Skeletal muscle tissue (tissue), 4 donors: ENCODE data around the gene TRUB2. TPM values are rescaled to one million over a fixed set of nuclear protein-coding genes. Genes with fewer than 3 reads are reported as not detected.

Source experiments
- H3K27ac ChIP-seq: one replicate; pipeline ENCODE4 v1.7.0; 2013; ENCODE audit warnings: mild to moderate bottlenecking, low read depth, low read length, inconsistent platforms
- H3K27me3 ChIP-seq, 3 donors: one replicate each; pipeline ENCODE4 v1.7.0; 2013; ENCODE audit warnings: low read length in 3 of 3; ENCODE audit not compliant: control insufficient read depth in 3 of 3, insufficient read depth in 3 of 3
- H3K36me3 ChIP-seq, 3 donors: one replicate each; pipeline ENCODE4 v1.7.0; 2013; ENCODE audit warnings: low read length in 3 of 3; ENCODE audit not compliant: control insufficient read depth in 3 of 3, insufficient read depth in 3 of 3
- H3K4me1 ChIP-seq, 3 donors: one replicate each; pipeline ENCODE4 v1.7.0; 2013; ENCODE audit warnings: low read length in 3 of 3, mild to moderate bottlenecking in 3 of 3; ENCODE audit not compliant: control insufficient read depth in 3 of 3, insufficient read depth in 3 of 3
- H3K4me3 ChIP-seq, 3 donors: one replicate each; pipeline ENCODE4 v1.7.0; 2013; ENCODE audit warnings: low read length in 3 of 3
- H3K9ac ChIP-seq, 3 donors: one replicate each; pipeline ENCODE4 v1.7.0; 2013; ENCODE audit warnings: low read length in 3 of 3, mild to moderate bottlenecking in 3 of 3, moderate library complexity in 2 of 3, low read depth in 1 of 3
- H3K9me3 ChIP-seq, 3 donors: one replicate each; pipeline ENCODE4 v1.7.0; 2013; ENCODE audit warnings: low read length in 3 of 3; ENCODE audit not compliant: control insufficient read depth in 3 of 3
- total RNA-seq: library from RNA; depleted of rRNA; stranded (reverse); fragments of >200 nt; gene quantifications from one replicate; pipeline ENCODE4 v1.2.3, GENCODE V29; 2014
- donor health status: Osteomylitis.

TRUB2 gene
- total RNA-seq, 1 donor from 2014 or later = 11.0 TPM

- Histone ChIP-seq H3K9ac (peak within 1 kb of the TSS; percentile 92 to 98 (median 94)), H3K4me3 (peak within 1 kb of the TSS; percentile 92 to 95 (median 92)), H3K27ac (peak within 1 kb of the TSS; percentile 85), H3K27me3 (no peaks in the 10 kb centered on the region), H3K4me1 (peaks cover 25 to 30% (median 28%) of the 10 kb centered on the region in 3 donors), H3K9me3 (no peaks in the 10 kb centered on the region), H3K36me3 (peaks cover 14 to 19% (median 18%) of the 10 kb centered on the region in 3 donors)
Measured at GRCh38 chr9:128275198-128276007, 46.8 kb downstream of the TRUB2 start, which contains the start of gene GOLGA2. TSS of gene GOLGA2 (minus strand) at chr9:128276007. CDS start at chr9:128275976, 31 bp downstream.

- Histone ChIP-seq H3K36me3 (peaks cover 17 to 21% (median 21%) of the 10 kb centered on the region in 3 donors), H3K27me3 (no peaks in the 10 kb centered on the region), H3K9me3 (no peaks in the 10 kb centered on the region), H3K4me3 (peak overlapping the region in 2 of 3 donors; percentile 6 to 93), H3K9ac (peak overlapping the region; percentile 4 to 89 (median 87)), H3K4me1 (peaks cover 25 to 30% (median 28%) of the 10 kb centered on the region in 3 donors), H3K27ac (no peak overlapping the region)
Measured at GRCh38 chr9:128274245-128274644, 48.0 kb downstream of the TRUB2 start.

- peaks cover 39 to 45% (median 45%) of the 10 kb centered on the region in 3 donors for H3K36me3 ChIP-seq
- H3K9ac ChIP-seq = no peak overlapping the region
- H3K9me3 ChIP-seq = no peaks in the 10 kb centered on the region
- H3K27ac ChIP-seq = no peak overlapping the region
- peaks cover 16 to 18% (median 16%) of the 10 kb centered on the region in 3 donors for H3K4me1 ChIP-seq
- H3K4me3 ChIP-seq = no peak overlapping the region
- H3K27me3 ChIP-seq = no peaks in the 10 kb centered on the region
Measured at GRCh38 chr9:128271512-128271911, 50.7 kb downstream of the TRUB2 start.

- H3K9ac ChIP-seq = no peak overlapping the region
- H3K36me3 ChIP-seq = peaks cover 40 to 49% (median 48%) of the 10 kb centered on the region in 3 donors
- H3K27ac ChIP-seq = no peak overlapping the region
- no peak overlapping the region for H3K4me3 ChIP-seq
- no peaks in the 10 kb centered on the region for H3K27me3 ChIP-seq
- no peaks in the 10 kb centered on the region for H3K9me3 ChIP-seq
- H3K4me1 ChIP-seq = peaks cover 14 to 16% (median 14%) of the 10 kb centered on the region in 3 donors
Measured at GRCh38 chr9:128271112-128271511, 51.1 kb downstream of the TRUB2 start.

GRCh38 chr9:128266868-128267590 is 55.2 kb downstream of the TRUB2 start:
- H3K4me3 ChIP-seq = no peak overlapping the region
- H3K9ac ChIP-seq = no peak overlapping the region
- no peak overlapping the region for H3K27ac ChIP-seq
- H3K36me3 ChIP-seq = peaks cover 56 to 64% (median 59%) of the 10 kb centered on the region in 3 donors
- no peaks in the 10 kb centered on the region for H3K9me3 ChIP-seq
- H3K4me1 ChIP-seq = no peaks in the 10 kb centered on the region
- no peaks in the 10 kb centered on the region for H3K27me3 ChIP-seq

- Histone ChIP-seq H3K4me3 (no peak overlapping the region), H3K4me1 (no peaks in the 10 kb centered on the region), H3K36me3 (peaks cover 64 to 72% (median 66%) of the 10 kb centered on the region in 3 donors), H3K9me3 (no peaks in the 10 kb centered on the region), H3K27ac (no peak overlapping the region), H3K27me3 (no peaks in the 10 kb centered on the region), H3K9ac (no peak overlapping the region)
Measured at GRCh38 chr9:128265348-128265847, 56.8 kb downstream of the TRUB2 start.

GRCh38 chr9:128262687-128263086 is 59.6 kb downstream of the TRUB2 start:
- H3K9me3 ChIP-seq = no peaks in the 10 kb centered on the region
- no peak overlapping the region for H3K27ac ChIP-seq
- H3K9ac ChIP-seq = no peak overlapping the region
- H3K36me3 ChIP-seq = peaks cover 74 to 82% (median 76%) of the 10 kb centered on the region in 3 donors
- no peaks in the 10 kb centered on the region for H3K27me3 ChIP-seq
- no peaks in the 10 kb centered on the region for H3K4me1 ChIP-seq
- no peak overlapping the region for H3K4me3 ChIP-seq

- H3K9me3 ChIP-seq = no peaks in the 10 kb centered on the region
- no peak overlapping the region for H3K9ac ChIP-seq
- peaks cover 64 to 67% (median 67%) of the 10 kb centered on the region in 3 donors for H3K36me3 ChIP-seq
- H3K4me3 ChIP-seq = no peak overlapping the region
- H3K27ac ChIP-seq = no peak overlapping the region
- H3K27me3 ChIP-seq = no peaks in the 10 kb centered on the region
- H3K4me1 ChIP-seq = no peaks in the 10 kb centered on the region
Measured at GRCh38 chr9:128260340-128260739, 61.9 kb downstream of the TRUB2 start.

- Histone ChIP-seq H3K9ac (no peak overlapping the region), H3K4me3 (no peak overlapping the region), H3K27me3 (peaks cover 0 to 5% (median 0%) of the 10 kb centered on the region in 3 donors), H3K4me1 (no peaks in the 10 kb centered on the region), H3K9me3 (no peaks in the 10 kb centered on the region), H3K27ac (no peak overlapping the region), H3K36me3 (peaks cover 58 to 63% (median 61%) of the 10 kb centered on the region in 3 donors)
Measured at GRCh38 chr9:128259156-128259555, 63.1 kb downstream of the TRUB2 start.
